PC-9 (cell line): ENCODE results near the gene FGF9.

Source experiments
- CTCF ChIP-seq: fragments of 200-600 bp; sonication (generic); conservative IDR thresholded peaks from 2 replicates; pipeline ENCODE4 v1.6.1; 2017; ENCODE audit warnings: mixed run types, antibody characterized with exemption, mild to moderate bottlenecking, moderate library complexity
- EZH2 ChIP-seq: fragments of 200-600 bp; sonication (generic); IDR thresholded peaks from 2 replicates; pipeline ENCODE4 v1.8.0; 2017; ENCODE audit warnings: antibody characterized with exemption, low read depth

- TF ChIP-seq CTCF: no peak
- TF ChIP-seq EZH2: no peak
Observed at GRCh38 chr13:21695546-21695945, 24.7 kb downstream of the FGF9 start.
